GM20431 (cell line): ENCODE results near the gene ARHGEF3.

ENCODE experiments used
- in situ Hi-C: fragments of 300-500 bp; cut with MseI, MboI; formaldehyde crosslinking; loops from one replicate; pipeline ENCODE4 v1.15.0; 2020; ENCODE audit warnings: low sequenced_read_pairs; ENCODE audit not compliant: unreplicated experiment

Gene ARHGEF3, protein sequence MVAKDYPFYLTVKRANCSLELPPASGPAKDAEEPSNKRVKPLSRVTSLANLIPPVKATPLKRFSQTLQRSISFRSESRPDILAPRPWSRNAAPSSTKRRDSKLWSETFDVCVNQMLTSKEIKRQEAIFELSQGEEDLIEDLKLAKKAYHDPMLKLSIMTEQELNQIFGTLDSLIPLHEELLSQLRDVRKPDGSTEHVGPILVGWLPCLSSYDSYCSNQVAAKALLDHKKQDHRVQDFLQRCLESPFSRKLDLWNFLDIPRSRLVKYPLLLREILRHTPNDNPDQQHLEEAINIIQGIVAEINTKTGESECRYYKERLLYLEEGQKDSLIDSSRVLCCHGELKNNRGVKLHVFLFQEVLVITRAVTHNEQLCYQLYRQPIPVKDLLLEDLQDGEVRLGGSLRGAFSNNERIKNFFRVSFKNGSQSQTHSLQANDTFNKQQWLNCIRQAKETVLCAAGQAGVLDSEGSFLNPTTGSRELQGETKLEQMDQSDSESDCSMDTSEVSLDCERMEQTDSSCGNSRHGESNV

DNA sequence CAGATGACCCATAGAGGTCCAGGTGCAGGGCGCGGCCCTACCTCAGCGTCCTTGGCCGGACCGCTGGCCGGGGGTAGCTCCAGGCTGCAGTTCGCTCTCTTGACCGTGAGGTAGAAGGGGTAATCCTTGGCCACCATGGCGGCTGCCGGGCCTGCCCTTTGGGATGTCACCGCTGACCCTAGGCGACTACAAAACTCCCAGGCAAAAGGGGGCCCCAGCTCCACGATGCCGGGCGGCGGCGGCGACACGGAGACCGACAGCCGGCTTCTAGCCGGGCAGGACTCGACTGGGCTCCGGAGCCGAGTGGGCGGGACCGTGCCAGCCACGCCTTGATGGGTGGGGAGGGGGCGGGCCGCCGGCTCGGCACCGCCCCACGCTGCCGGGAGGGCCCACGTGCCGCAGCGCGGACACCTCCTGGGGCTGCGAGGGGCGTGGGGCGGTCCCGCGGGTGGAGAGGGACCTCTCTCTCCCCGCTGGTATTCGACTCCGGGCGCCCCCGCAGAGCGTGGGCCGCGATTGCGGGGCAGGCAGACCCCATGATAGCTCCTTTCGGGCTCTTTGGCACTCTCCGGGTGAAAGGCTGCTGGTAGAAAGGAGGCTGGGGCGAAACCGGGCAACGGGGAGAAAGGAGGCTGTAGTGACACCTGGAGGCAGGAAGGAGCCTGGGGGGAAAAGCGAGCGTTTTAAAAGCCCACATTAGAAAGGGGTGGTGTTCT, at the start of gene ARHGEF3:
Gene ARHGEF3, minus strand, starts transcription at position 288 of the 716 bp plus-strand sequence. Its CDS starts 151 bp downstream, at position 137.
- in situ Hi-C loops = loop anchor here (5.0 to 25.0 kb wide), 2 partner anchors 100 to 185 kb away; no protein-coding TSS in a partner anchor

DNA sequence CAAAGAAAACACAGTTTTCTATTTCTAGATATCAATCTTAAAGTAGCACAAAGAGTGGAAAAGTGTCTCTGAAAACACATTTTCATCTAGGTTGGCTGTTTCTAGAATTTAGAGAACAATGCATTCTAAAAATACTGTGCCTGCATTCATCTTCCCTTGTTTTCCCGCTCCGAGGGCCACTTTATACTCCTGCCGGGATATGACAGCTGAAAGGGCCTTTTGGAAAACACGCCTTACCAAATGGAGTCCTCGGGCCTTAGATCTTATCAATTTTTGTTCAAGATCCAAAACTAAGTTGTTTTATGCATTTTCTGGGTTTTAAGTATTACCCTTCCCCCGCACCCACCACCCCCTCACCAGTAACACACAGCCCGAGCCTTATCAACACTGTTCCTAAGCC, 47.9 kb upstream of the ARHGEF3 start:
- in situ Hi-C loops = no loop called here

DNA sequence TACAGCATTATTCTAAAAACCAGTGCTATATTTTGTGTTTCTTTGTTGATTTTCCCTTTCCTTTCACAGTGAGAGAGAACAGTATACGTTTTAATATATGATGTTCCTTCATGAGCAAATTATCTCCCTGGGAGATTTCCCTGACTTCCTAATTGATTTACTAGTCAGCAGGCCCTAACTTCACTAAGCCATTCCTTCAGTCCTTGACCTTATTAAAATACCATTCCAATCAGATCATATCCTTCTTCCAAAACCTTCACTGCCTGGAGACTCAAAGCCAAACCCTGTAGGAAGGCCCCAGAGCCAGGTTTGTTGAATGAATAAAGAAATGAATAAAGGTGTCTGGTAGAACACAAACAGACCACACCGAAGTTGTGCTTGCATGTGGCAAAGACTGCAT, 43.8 kb upstream of the ARHGEF3 start:
- in situ Hi-C loops = no loop called here

DNA sequence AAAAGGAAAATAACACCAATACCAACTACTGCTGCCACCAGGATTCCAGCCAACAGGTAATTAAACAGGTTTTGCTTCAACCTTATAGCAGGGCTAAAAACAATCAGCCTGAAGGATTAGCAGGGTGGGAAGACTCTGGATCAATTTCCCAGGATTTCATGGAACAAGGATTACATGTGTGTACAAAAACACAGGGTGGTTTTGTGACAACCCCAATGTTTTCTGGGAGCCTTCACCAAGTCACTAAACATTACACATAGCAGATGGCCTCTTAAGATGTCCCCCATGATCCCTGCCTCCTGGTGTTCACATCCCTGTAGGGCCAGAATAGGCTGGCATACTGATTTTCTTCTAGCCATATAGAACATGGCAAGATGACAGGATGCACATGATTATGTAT, 42.8 kb upstream of the ARHGEF3 start:
- in situ Hi-C loops = no loop called here

DNA sequence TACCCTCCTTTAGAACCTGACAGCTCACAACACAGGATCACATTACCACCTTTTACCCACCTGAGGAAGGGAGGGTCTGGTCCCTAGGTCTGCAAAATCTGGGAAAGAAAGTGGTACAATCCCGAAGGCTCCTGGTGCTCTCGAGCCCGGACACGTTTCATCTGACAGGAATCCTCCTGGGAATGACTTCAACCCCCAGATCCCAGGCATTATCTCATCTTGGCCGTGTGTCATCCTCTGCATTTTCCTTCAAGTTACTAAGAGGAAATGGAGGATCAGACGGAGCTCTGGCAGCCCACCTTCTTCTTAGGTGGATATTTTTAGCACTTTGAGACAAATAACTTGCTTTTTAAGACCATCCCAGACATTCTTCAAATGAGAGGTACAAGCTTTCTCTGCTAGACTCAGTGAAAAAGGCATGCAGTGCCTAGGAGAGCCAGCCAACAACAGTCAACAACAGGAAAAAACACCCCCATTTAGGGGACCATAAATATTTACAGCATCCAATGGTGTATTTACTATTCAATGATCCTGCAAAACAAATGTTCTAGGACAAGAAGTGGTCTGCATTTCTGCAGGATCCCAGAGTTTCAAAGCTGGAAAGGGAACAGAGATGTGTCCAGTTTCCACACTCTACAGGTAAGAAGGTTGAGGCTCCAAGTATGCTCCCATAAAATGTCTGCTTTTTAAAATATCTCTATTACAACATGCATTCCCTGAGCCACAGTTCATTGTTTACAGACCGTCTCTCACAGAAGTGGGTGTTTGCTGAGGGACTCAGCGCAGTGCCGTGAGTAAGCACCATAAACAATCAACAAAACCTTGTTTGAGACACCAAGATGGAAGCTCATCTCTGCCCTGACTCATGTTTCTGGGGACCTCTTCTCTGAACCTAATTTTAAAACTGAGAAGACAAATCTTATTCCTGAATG, 38.3 kb upstream of the ARHGEF3 start:
- in situ Hi-C loops = no loop called here

DNA sequence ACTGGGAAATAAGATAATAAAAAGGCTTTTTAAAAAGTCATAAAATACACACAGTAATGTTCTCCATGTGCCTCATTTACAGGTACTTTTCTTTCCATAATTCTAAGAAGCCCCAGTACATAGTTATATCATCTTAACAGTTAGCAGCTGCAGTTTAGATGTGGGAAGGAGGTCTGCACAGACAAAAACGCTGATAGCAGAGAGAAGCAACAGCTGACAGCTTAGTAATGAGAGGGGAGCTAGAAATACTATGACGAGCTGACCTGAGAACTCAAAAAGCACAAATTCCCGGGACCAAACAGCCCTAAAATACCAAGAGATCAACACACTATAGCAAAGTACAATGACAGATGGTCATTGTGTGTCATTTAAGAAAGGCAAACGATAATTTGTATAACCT, 36.7 kb upstream of the ARHGEF3 start:
- in situ Hi-C loops = no loop called here

DNA sequence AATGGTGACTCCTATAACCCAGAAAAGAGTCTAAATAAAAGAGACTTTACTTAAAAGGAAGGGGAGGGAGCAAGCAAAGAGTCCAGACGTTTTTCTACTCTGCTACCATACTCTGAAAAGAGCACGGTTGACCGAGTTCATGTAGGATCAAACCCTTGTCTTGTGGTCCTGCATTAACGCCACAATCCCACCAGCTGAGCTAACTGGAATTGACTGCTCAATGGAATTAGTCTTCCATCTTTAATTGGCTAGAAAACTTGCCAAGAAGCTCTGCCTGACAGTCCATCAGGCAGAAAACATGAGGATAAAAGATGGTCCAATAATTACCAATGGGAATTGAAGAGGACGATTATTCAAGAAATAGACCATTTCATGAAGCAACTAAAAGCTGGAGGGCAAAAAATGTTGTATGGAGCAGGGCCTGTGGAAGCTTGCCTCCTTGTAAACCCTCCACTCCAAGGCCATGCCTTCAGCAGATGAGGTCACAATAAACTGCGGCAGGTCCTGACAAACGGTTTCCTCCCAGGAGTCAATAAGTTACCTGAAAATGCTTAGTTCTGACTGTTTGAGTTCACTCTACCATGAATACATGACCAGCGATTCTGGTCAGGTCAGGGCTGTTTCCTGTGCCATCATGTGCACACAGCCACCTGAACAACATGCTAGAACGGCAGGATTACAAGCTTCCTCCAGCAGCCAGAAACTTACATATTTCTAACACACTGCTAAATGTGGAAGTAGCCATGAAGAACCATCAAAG, 35.6 kb upstream of the ARHGEF3 start:
- in situ Hi-C loops = no loop called here

DNA sequence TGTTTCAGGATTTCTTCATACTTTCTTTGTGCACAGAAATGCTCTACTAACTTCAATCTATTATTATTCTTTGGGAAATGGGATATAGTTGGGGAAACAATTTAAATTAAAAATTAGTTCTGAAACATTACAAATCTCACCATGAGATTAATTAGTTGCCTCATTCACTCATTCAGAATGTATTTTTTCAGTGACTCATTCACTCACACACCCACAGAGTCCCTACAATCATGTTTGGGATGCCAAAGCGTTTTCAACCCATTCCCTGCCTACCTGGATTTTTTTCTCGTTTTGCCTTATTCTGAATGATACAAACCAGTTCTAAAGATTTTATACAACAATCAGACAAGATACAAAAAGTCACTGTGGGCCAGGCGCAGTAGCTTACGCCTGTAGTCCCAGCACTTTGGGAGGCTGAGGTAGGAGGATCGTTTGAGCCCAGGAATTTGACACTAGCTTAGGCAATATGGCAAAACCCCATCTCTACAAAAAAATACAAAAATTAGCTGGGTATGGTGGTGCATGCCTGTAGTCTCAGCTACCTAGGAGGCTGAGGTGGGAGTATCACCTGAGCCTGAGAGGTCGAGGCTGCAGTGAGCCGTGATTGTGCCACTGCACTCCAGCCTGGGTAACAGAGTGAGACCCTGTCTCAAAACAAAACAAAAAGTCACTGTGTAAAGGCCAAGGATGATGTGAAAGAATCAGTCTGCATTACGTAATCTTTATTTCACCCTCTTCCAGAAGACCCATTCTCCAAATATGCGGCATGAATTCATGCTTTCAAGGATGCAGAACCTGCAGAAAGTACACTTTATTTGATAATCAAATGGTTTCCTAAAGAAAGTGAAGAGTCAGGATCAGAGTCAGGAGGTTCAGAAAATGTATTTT, 34.8 kb upstream of the ARHGEF3 start:
- in situ Hi-C loops = no loop called here

DNA sequence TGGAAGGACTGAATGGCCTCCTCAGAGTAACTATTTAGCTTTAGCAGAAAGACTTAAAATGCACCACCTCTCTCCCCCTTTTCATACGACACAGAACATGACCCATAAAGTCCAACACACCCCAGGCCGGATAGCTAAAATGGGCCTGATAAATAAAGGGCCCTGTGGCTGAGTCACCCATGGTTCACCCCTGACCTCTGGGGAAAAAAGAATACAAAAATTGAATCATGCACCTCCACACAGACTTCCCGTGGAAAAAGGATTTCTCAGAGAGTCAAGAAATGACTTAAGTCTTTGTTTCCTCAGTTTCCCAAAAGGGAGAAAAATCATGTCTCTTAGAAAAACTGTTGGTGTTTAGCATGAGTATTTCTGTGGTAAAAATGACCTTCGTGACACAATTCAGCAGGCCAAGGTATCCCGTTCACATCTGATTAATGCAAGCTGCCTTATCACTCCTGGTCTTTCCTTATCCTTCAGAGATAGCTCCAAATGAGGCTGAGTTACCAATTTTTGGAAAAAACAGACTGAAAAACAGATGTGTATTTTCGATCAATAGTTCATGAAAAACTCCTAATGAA, 34.0 kb upstream of the ARHGEF3 start:
- in situ Hi-C loops = no loop called here

DNA sequence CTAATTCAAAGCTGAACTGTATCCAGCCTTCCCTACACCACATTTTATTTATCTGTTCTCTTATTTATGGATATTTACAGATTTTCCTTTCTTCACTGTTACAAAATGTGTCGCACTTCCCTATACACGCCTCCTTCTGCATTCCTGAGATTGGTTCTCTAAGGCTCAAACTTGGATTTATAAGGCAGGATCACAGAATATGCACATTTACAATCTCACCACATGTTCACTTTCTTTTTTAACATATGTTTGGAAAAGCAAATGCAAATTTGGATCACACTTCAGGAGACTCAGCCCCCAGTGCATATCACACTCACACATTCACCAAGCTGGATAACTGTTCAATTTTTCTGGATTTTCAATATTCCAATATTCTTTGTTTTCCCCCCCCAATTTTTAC, 31.8 kb upstream of the ARHGEF3 start:
- in situ Hi-C loops = no loop called here

DNA sequence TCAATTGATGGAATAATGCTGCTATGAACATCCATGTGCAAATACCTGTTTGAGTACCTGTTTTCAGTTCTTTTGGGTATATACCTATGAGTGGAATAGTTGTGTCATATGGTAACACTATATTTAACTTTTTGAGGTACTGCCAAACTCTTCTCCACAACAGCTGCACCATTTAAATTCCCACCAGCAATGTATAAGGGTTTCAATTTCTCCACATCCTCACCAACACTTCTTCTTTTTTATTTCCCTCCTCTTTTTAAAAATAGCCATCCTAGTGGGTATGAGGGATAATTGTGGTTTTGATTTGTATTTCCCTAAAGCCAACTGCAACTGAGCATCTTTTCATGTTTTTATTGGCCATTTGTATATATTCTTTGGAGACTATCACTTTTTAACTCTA, 31.3 kb upstream of the ARHGEF3 start:
- in situ Hi-C loops = no loop called here

DNA sequence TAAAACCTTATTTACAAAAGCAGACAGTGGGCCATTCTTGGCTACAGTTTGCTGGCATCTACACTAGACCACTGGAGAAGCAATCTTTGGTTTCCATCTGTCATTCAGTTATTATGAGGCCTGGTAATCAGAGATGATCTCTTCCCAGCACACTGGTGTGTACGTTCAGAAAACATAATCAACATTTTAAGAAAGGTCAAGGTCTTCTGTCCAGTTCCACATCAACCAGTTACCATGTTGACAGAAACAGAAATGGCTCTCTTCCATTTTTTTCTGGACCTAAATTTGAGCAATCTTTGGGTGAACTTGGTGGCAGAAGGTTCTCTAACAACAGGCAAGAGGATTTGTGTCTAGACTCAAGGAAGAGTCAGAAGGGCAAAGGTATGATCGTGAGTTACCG, 29.8 kb upstream of the ARHGEF3 start:
- in situ Hi-C loops = no loop called here

DNA sequence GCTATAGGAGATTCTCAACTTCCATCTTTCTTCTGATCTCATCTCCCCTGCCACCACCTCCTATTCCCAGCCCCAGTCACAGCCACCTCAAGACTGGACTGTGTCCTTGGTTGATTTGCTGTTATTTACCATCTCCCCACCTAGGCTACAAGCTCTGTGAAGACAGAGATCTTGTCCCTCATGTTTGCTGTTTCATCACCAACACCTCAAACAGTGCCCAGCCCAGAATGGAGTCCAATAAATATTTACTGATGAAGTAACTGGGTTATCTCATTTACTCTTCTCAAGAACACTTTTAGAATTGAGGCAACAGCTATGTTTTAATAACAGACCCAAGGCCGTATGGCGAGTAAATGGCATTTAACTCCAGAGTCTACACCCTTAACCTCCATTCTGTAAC, 29.1 kb upstream of the ARHGEF3 start:
- in situ Hi-C loops = no loop called here

DNA sequence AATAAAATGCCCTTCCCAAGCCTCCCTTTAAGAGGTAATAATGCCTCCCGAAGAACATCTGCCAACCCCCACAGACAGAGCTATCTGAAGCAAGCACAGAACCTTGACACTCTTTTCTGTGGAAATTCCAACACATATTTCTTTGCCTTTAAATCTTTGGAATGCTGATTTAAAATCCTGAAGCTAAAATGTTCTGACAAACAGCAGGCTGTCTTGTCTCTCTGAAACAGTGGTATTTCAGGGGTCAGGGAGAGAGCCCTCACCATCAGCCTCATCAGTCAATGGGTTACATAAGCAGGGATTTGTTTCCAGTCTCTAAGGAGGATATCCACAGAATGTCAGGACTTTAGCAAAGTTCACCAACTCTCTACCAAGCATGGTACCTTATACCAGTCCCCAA, 27.8 kb upstream of the ARHGEF3 start:
- in situ Hi-C loops = no loop called here

DNA sequence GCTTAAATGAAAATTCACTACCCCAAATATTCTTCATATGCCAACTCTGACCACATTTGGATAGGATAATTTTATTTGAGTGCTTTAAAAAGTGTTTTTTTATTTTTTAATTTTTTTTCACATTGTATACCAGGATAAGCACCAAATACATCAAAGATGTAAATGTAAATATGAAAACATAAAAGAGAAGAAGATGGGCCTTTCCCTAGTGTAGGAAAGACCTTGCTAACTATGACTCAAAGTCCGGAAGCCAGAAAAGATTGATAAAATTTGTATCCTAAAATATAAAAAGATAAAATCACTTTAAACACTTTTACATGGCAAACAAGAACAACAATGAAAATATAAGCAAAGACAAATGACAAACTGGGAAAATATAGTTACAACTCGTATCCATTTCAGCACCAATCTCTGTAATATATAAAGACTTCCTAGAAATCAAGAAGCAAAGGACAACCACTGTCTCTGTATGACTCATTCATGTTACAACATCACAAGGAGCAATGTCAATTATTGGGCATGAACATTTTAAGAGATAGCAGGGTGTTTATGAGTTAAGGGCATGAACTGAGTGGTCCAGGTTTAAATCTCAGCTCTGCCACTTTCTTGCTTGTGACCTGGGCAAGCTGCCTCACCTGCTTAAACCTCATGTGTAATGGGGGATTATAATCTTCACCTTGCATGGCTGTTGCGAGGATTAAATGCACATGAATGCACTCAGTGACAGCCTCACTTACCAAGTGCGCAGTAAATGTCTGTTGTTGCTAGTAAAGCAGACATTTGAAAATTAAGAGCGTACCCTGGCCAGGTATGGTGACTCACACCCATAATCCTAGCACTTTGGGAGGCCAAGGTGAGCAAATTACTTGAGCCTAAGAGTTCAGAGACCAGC, 25.3 kb upstream of the ARHGEF3 start:
- in situ Hi-C loops = no loop called here

DNA sequence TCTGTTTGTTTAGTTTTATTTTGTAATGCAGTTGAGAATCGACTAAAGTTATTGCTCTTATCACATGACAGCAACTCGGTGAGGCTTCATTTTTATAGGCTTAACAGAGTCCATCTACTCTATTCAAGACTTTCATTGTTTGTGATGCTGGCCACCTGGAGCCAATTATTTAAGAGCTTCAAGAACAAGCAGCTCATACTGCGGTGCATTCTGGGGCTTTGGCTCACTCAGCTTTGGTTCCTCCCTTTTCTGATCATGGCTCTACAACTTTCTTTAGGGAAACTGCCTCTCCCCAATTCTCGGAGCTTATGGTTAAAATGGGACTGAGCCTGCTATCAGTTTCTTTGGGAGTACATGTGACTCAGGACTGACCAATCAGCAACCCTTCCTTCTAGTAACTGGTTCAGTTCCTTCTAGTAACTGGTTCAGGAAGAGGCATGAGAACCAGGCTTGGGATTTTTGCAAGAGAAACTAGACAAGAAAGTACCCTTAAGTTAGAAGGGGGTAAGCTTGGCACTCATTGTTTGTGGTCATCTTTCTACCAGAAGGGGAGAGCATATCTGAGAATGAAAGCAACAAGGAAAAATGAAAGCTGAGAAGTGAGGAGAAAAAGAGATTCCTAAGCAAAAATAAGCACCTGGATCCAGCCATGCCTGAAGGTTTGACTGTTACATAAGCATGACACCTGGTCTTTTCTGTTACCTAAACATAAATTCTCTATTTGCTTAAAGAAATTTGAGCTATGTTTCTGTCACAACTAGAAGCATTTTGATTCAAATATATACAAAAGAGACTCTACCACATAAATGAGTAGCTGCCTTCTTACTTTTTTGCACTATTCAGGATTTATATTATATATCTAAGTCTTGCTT, 24.1 kb upstream of the ARHGEF3 start:
- in situ Hi-C loops = no loop called here
